ENCODE data around the gene PCDHA3. TPM values are rescaled to one million over a fixed set of nuclear protein-coding genes. Genes with fewer than 3 reads are reported as not detected.

PCDHA3 gene
- total RNA-seq, 1 experiment from 2014 or later = not detected

Other genes starting within 250 kb of the PCDHA3 start
- gene SRA1, start 243.6 kb upstream of the PCDHA3 start, total RNA-seq (2021) = 30.5 and 36.1 TPM in 2 replicates
- 23.4 and 26.0 TPM in 2 replicates for gene APBB3, start 236.5 kb upstream of the PCDHA3 start, total RNA-seq (2021)
- gene SLC35A4, start 236.2 kb upstream of the PCDHA3 start, total RNA-seq (2021) = 44.2 and 66.2 TPM in 2 replicates
- 0.35 and 0.81 TPM in 2 replicates for gene CD14, start 167.9 kb upstream of the PCDHA3 start, total RNA-seq (2021)
- gene TMCO6, start 161.6 kb upstream of the PCDHA3 start, total RNA-seq (2021) = 12.1 and 25.2 TPM in 2 replicates
- 69.7 and 72.7 TPM in 2 replicates for gene NDUFA2, start 153.4 kb upstream of the PCDHA3 start, total RNA-seq (2021)
- 74.2 and 86.7 TPM in 2 replicates for gene IK, start 153.2 kb upstream of the PCDHA3 start, total RNA-seq (2021)
- 37.9 and 39.2 TPM in 2 replicates for gene WDR55, start 136.2 kb upstream of the PCDHA3 start, total RNA-seq (2021)
- gene DND1, start 127.5 kb upstream of the PCDHA3 start, total RNA-seq (2021) = 1.2 and 2.0 TPM in 2 replicates
- 52.0 and 64.3 TPM in 2 replicates for gene HARS1, start 109.7 kb upstream of the PCDHA3 start, total RNA-seq (2021)
- 28.8 and 31.1 TPM in 2 replicates for gene HARS2, start 109.6 kb upstream of the PCDHA3 start, total RNA-seq (2021)
- 53.5 and 60.1 TPM in 2 replicates for gene ZMAT2, start 100.6 kb upstream of the PCDHA3 start, total RNA-seq (2021)
- gene PCDHA1, start 14.9 kb upstream of the PCDHA3 start, total RNA-seq (2021) = not detected in 2 replicates
- gene PCDHA2, start 6.2 kb upstream of the PCDHA3 start, total RNA-seq (2021) = not detected in 2 replicates
- not detected in 2 replicates for gene PCDHA4, start 6.0 kb downstream of the PCDHA3 start, total RNA-seq (2021)
- not detected in 2 replicates for gene PCDHA5, start 20.6 kb downstream of the PCDHA3 start, total RNA-seq (2021)
- not detected in 2 replicates for gene PCDHA6, start 26.9 kb downstream of the PCDHA3 start, total RNA-seq (2021)
- gene PCDHA7, start 33.2 kb downstream of the PCDHA3 start, total RNA-seq (2021) = not detected in 2 replicates
- gene PCDHA8, start 40.1 kb downstream of the PCDHA3 start, total RNA-seq (2021) = not detected in 2 replicates
- not detected in 2 replicates for gene PCDHA9, start 47.3 kb downstream of the PCDHA3 start, total RNA-seq (2021)
- gene PCDHA10, start 54.8 kb downstream of the PCDHA3 start, total RNA-seq (2021) = not detected in 2 replicates
- not detected in 2 replicates for gene PCDHA11, start 67.9 kb downstream of the PCDHA3 start, total RNA-seq (2021)
- not detected in 2 replicates for gene PCDHA12, start 74.3 kb downstream of the PCDHA3 start, total RNA-seq (2021)
- gene PCDHA13, start 81.1 kb downstream of the PCDHA3 start, total RNA-seq (2021) = not detected in 2 replicates
- 0.88 and 0.90 TPM in 2 replicates for gene PCDHAC1, start 125.2 kb downstream of the PCDHA3 start, total RNA-seq (2021)
- 2.8 and 3.4 TPM in 2 replicates for gene PCDHAC2, start 165.4 kb downstream of the PCDHA3 start, total RNA-seq (2021)